Stomach (tissue), 4 donors: ENCODE data around the gene TDRKH.

Experiments used
- CTCF ChIP-seq, 7 experiments: fragments of 450-650 bp in 4 of 7; fragments of 200-600 bp in 3 of 7; sonication (generic) in 3 of 7; IDR thresholded peaks; one replicate each; pipeline ENCODE4 v1.5.1; 2016 to 2019; ENCODE audit warnings: antibody characterized with exemption in 7 of 7, control low read depth in 2 of 7, mild to moderate bottlenecking in 1 of 7
- POLR2A ChIP-seq, 4 donors: fragments of 450-650 bp; IDR thresholded peaks; one replicate each; pipeline ENCODE4 v1.6.1; 2016; ENCODE audit warnings: antibody characterized with exemption in 4 of 4, control low read depth in 2 of 4, mild to moderate bottlenecking in 1 of 4, moderate library complexity in 1 of 4
- POLR2AphosphoS5 ChIP-seq, 3 donors: sonication (generic); formaldehyde crosslinking; IDR thresholded peaks; one replicate each; pipeline ENCODE4 v1.6.1; 2016; ENCODE audit warnings: antibody characterized with exemption in 3 of 3

- no peak for TF ChIP-seq CTCF (IDR thresholded peaks at IDR 0.05)
- TF ChIP-seq POLR2A (IDR thresholded peaks at IDR 0.05) = no peak
- TF ChIP-seq POLR2AphosphoS5 (IDR thresholded peaks at IDR 0.05) = no peak
Measured at GRCh38 chr1:151828921-151829320, 38.6 kb upstream of the TDRKH start.
